Ishikawa (cell line): ENCODE measurements around the gene AFG1L.

Source experiments
- EGR1 ChIP-seq: IDR thresholded peaks from 2 replicates; pipeline ENCODE4 v1.6.1; 2012
- TCF12 ChIP-seq: IDR thresholded peaks from 2 replicates; pipeline ENCODE4 v1.6.1; 2012; ENCODE audit warnings: low read depth

- TF ChIP-seq EGR1 (no peak), TCF12 (no peak)
Measured at GRCh38 chr6:108442770-108443520, 148.1 kb downstream of the AFG1L start.
